Tibial nerve (tissue), 4 donors: ENCODE data around the gene LIPC. TPM values are rescaled to one million over a fixed set of nuclear protein-coding genes. Genes with fewer than 3 reads are reported as not detected.

Source experiments
- DNase-seq, 2 donors: peaks; one replicate each; pipeline ENCODE4 v3.0.0-alpha.2; 2019; ENCODE audit warnings: low spot score in 2 of 2
- H3K27ac ChIP-seq, 4 donors: fragments of 200-600 bp; sonication (generic) in 3 of 4; one replicate each; pipeline ENCODE4 v1.5.1; 2017 to 2019; ENCODE audit warnings: mild to moderate bottlenecking in 1 of 4
- H3K27me3 ChIP-seq, 2 donors: fragments of 200-600 bp; sonication (generic) in 1 of 2; one replicate each; pipeline versions ENCODE4 v1.5.1 to v1.6.0; 2017 to 2019
- H3K36me3 ChIP-seq, 3 donors: fragments of 200-600 bp; sonication (generic); one replicate each; pipeline ENCODE4 v1.5.1; 2018 to 2019
- H3K4me1 ChIP-seq, 4 donors: fragments of 200-600 bp; sonication (generic) in 3 of 4; one replicate each; pipeline ENCODE4 v1.5.1; 2017 to 2019
- H3K4me3 ChIP-seq, 4 donors: fragments of 200-600 bp; sonication (generic) in 3 of 4; one replicate each; pipeline ENCODE4 v1.5.1; 2017 to 2019; ENCODE audit warnings: mild to moderate bottlenecking in 1 of 4, moderate library complexity in 1 of 4
- H3K9me3 ChIP-seq, 4 donors: fragments of 200-600 bp; sonication (generic) in 3 of 4; one replicate each; pipeline ENCODE4 v1.5.1; 2017 to 2019
- EP300 ChIP-seq, 2 donors: sonication (generic); formaldehyde crosslinking; IDR thresholded peaks; one replicate each; pipeline ENCODE4 v1.6.1; 2017; ENCODE audit warnings: antibody characterized with exemption in 2 of 2, mild to moderate bottlenecking in 1 of 2
- POLR2A ChIP-seq, 2 donors: fragments of 450-650 bp; IDR thresholded peaks; one replicate each; pipeline ENCODE4 v1.6.1; 2017; ENCODE audit warnings: antibody characterized with exemption in 2 of 2, mild to moderate bottlenecking in 2 of 2, moderate library complexity in 2 of 2
- WGBS, 2 donors: methylation state at CpG; one replicate each; pipeline ENCODE4 v1.1.5; 2018; 5-methylcytosine and 5-hydroxymethylcytosine counted together
- total RNA-seq, 4 donors: library from RNA; depleted of rRNA; stranded (reverse); fragments of >200 nt; gene quantifications; one replicate each; pipeline ENCODE4 v1.1.0, GENCODE V29; 2016
- TF ChIP-seq, protein P1 (sequence below), 5 experiments: fragments of 200-600 bp in 3 of 5; fragments of 450-650 bp in 2 of 5; sonication (generic) in 3 of 5; IDR thresholded peaks; one replicate each; pipeline ENCODE4 v1.5.1; 2016 to 2019; ENCODE audit warnings: antibody characterized with exemption in 5 of 5, mild to moderate bottlenecking in 3 of 5, moderate library complexity in 2 of 5

The LIPC gene
- total RNA-seq, 4 donors from 2014 or later, result 11.2 to 18.4 (median 14.7) TPM

DNA sequence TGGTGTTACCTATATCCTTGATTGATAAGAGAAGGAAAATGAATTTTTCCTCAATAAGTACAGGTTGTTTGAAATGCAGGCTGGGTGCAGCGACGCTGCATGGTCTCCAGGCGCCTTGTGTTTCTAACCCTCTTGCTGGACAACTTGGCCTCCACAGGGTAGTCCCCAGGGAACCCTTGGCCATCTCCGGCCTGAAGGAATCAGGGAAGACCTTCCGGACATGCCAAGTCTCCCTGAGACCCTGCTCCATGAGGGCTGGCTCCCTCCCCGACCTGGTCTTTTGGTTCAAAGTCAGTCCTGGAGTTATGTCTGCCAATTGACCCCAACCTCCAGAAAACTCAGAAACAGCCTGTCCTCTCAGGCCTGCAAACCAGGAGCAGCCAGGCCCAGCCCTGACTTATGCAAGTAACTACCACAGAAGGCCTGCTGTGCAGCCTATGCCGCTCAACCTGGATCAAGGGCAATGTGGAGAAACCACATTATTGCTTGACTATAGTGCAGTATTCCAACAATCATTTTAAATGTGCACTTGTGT lies 98.3 kb downstream of the LIPC start:
- H3K27ac ChIP-seq, result no peak overlapping the region
- H3K27me3 ChIP-seq, result no peaks in the 10 kb centered on the region
- H3K36me3 ChIP-seq, result no peaks in the 10 kb centered on the region
- no peak overlapping the region for H3K4me3 ChIP-seq
- H3K9me3 ChIP-seq, result no peaks in the 10 kb centered on the region
- WGBS, 2 donors, result 83 to 99% methylated on average over 5 to 7 of the region's 7 CpGs
- peaks cover 0 to 25% (median 6%) of the 10 kb centered on the region in 4 donors for H3K4me1 ChIP-seq
- no peak for DNase-seq
- TF ChIP-seq, protein P1, sequence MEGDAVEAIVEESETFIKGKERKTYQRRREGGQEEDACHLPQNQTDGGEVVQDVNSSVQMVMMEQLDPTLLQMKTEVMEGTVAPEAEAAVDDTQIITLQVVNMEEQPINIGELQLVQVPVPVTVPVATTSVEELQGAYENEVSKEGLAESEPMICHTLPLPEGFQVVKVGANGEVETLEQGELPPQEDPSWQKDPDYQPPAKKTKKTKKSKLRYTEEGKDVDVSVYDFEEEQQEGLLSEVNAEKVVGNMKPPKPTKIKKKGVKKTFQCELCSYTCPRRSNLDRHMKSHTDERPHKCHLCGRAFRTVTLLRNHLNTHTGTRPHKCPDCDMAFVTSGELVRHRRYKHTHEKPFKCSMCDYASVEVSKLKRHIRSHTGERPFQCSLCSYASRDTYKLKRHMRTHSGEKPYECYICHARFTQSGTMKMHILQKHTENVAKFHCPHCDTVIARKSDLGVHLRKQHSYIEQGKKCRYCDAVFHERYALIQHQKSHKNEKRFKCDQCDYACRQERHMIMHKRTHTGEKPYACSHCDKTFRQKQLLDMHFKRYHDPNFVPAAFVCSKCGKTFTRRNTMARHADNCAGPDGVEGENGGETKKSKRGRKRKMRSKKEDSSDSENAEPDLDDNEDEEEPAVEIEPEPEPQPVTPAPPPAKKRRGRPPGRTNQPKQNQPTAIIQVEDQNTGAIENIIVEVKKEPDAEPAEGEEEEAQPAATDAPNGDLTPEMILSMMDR (IDR thresholded peaks at IDR 0.05), result no peak
- TF ChIP-seq EP300 (IDR thresholded peaks at IDR 0.05) (no peak), POLR2A (IDR thresholded peaks at IDR 0.05) (no peak)

DNA sequence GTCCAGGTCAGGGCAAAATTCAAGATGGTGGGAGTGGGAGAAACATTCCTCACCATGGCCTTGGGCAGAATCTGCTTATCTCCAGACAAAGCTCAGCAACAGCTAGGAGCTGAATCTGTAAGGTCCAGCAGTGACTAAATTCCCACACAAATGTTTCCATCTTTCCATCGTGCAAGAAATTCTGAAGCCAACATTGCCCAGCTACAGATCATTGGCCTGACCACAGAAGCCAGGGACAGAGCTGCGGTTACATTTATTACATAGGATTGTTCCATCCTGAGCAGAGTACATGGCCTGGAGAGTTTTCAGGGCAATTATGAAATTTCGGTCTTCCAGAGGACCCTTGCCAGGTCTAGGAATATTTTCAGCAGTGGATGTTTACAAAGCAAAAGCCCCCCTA lies 100.3 kb downstream of the LIPC start:
- no peak for DNase-seq
- WGBS, 2 donors, result 80 to 85% methylated on average over 3 of the region's 3 CpGs
- Histone ChIP-seq H3K9me3 (no peaks in the 10 kb centered on the region), H3K27ac (no peak overlapping the region), H3K4me3 (no peak overlapping the region), H3K4me1 (peaks cover 0 to 18% (median 3%) of the 10 kb centered on the region in 4 donors), H3K36me3 (no peaks in the 10 kb centered on the region), H3K27me3 (no peaks in the 10 kb centered on the region)
- TF ChIP-seq, protein P1 (IDR thresholded peaks at IDR 0.05), result no peak
- TF ChIP-seq POLR2A (IDR thresholded peaks at IDR 0.05) (no peak), EP300 (IDR thresholded peaks at IDR 0.05) (no peak)

DNA sequence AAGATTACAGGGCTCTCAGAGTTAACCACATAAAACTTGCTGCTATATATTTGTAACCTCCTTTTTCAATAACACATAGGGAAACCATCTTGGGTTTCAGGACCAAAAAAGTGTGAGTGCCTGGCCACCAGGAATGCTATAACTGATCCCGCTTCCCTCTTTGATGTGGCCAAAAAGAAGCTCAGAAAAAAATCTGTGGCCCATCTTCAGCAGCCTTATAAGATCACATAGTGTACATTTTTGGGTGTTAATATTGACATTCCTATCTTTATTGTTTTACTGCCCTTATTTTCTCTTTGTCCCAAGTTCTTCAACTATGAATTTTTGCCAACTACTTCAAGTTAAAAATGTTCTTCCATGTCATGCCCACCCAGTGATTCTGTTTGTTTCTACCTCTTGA lies 102.8 kb downstream of the LIPC start:
- no peak for DNase-seq
- no peaks in the 10 kb centered on the region for H3K4me1 ChIP-seq
- no peaks in the 10 kb centered on the region for H3K27me3 ChIP-seq
- TF ChIP-seq EP300 (IDR thresholded peaks at IDR 0.05), result no peak
- TF ChIP-seq, protein P1 (IDR thresholded peaks at IDR 0.05), result no peak
- no peak for TF ChIP-seq POLR2A (IDR thresholded peaks at IDR 0.05)
- no peaks in the 10 kb centered on the region for H3K9me3 ChIP-seq
- H3K36me3 ChIP-seq, result no peaks in the 10 kb centered on the region
- 89 to 97% methylated on average over 1 of the region's 1 CpG for WGBS, 2 donors
- no peak overlapping the region for H3K4me3 ChIP-seq
- H3K27ac ChIP-seq, result no peak overlapping the region

DNA sequence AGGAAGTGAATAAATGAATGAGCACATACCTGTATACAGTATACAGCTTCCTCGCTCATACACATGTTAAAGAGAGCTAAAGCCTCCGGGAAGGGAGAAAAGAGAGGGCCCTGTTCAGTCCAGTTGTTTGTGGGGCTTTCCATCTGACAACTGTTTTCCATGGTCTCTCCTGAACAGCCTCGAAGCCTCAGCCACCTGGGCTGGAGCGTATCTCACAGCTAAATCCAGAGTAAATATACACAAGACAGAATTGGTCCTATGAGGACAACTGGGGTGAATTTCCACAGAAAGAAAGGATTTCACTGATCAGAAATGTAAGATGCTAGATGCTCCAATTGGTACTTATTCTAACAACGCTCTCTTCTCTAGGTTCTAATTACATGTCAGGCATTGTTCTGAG lies 103.5 kb downstream of the LIPC start:
- DNase-seq, result no peak
- H3K9me3 ChIP-seq, result no peaks in the 10 kb centered on the region
- H3K4me1 ChIP-seq, result no peaks in the 10 kb centered on the region
- H3K27me3 ChIP-seq, result no peaks in the 10 kb centered on the region
- no peak for TF ChIP-seq POLR2A (IDR thresholded peaks at IDR 0.05)
- TF ChIP-seq, protein P1 (IDR thresholded peaks at IDR 0.05), result no peak
- WGBS, 2 donors, result 81% methylated on average over 5 of the region's 5 CpGs
- no peaks in the 10 kb centered on the region for H3K36me3 ChIP-seq
- H3K27ac ChIP-seq, result no peak overlapping the region
- no peak overlapping the region for H3K4me3 ChIP-seq

DNA sequence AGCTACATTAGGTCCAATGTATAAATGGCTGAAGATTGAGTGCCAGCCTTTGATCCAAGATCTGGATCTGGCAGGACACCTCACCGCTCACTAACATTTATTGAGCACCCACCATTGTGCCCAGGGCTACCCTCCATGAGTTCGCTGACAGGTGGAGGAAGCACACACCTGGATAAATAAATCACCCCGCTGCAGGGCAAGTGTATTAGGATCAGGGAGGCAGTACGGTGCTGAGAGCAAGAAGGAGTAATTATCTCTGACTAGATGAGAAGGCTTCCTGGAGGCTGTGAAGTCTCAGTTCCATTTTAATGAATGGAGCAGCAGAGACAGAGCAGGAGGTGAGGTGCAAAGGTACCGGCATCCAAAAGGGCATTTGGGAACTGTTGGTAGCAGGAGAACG lies 104.1 kb downstream of the LIPC start:
- no peaks in the 10 kb centered on the region for H3K36me3 ChIP-seq
- no peak overlapping the region for H3K27ac ChIP-seq
- no peak overlapping the region for H3K4me3 ChIP-seq
- TF ChIP-seq, protein P1 (IDR thresholded peaks at IDR 0.05), result no peak
- TF ChIP-seq EP300 (IDR thresholded peaks at IDR 0.05) (no peak), POLR2A (IDR thresholded peaks at IDR 0.05) (no peak)
- WGBS, 2 donors, result 94 to 96% methylated on average over 6 of the region's 6 CpGs
- no peaks in the 10 kb centered on the region for H3K4me1 ChIP-seq
- DNase-seq, result no peak
- H3K27me3 ChIP-seq, result no peaks in the 10 kb centered on the region
- H3K9me3 ChIP-seq, result no peaks in the 10 kb centered on the region
